IPS DF 4.7 (cell line): ENCODE results near the gene ANKRD52.
"Not testable (repeated sequence)": the region's sequence is repeated elsewhere in the genome, so short reads cannot be mapped to it uniquely, and the experiment has no call there.

Experiments used
- DNase-seq: peaks from one replicate; pipeline ENCODE4 v3.0.0-alpha.2; 2013; ENCODE audit warnings: low spot score; ENCODE audit errors: extremely low read depth

ANKRD52 gene

GRCh38 chr12:56258068-56258819 is at the start of gene ANKRD52:
Gene ANKRD52, minus strand, starts transcription at chr12:56258384. Its CDS starts 115 bp downstream, at chr12:56258269.
- no peak for DNase-seq

- DNase-seq = no peak
These were observed 49.2 kb upstream of the ANKRD52 start for GRCh38 chr12:56307221-56307965.

GRCh38 chr12:56304872-56305590 is 46.8 kb upstream of the ANKRD52 start:
- no peak for DNase-seq

- no peak for DNase-seq
These were observed 46.1 kb upstream of the ANKRD52 start for GRCh38 chr12:56304276-56304675.

- no peak for DNase-seq
These were observed 42.7 kb upstream of the ANKRD52 start for GRCh38 chr12:56300644-56301464.

- peak; percentile 76 for DNase-seq
These were observed 41.9 kb upstream of the ANKRD52 start, which contains the start of gene CS for GRCh38 chr12:56299853-56300643. Gene CS, minus strand, starts transcription at chr12:56300330. Its CDS starts 129 bp downstream, at chr12:56300201.

- DNase-seq = no peak
These were observed 41.2 kb upstream of the ANKRD52 start for GRCh38 chr12:56299308-56299852.

- DNase-seq = no peak
These were observed 40.6 kb upstream of the ANKRD52 start for GRCh38 chr12:56298828-56299227.

GRCh38 chr12:56297400-56297799 is 39.2 kb upstream of the ANKRD52 start:
- no peak for DNase-seq

- DNase-seq = no peak
These were observed 38.1 kb upstream of the ANKRD52 start for GRCh38 chr12:56296295-56296694.

GRCh38 chr12:56293795-56294194 is 35.6 kb upstream of the ANKRD52 start:
- DNase-seq = no peak

GRCh38 chr12:56288705-56289387 is 30.7 kb upstream of the ANKRD52 start:
- DNase-seq = no peak

GRCh38 chr12:56286044-56286830 is 28.1 kb upstream of the ANKRD52 start:
- no peak for DNase-seq

- not testable (repeated sequence) for DNase-seq
These were observed 26.1 kb upstream of the ANKRD52 start for GRCh38 chr12:56284263-56284662.

- no peak for DNase-seq
These were observed 24.4 kb upstream of the ANKRD52 start for GRCh38 chr12:56282579-56282978.

GRCh38 chr12:56282030-56282429 is 23.8 kb upstream of the ANKRD52 start:
- no peak for DNase-seq

- no peak for DNase-seq
These were observed 22.7 kb upstream of the ANKRD52 start for GRCh38 chr12:56280849-56281248.

GRCh38 chr12:56278905-56279304 is 20.7 kb upstream of the ANKRD52 start:
- no peak for DNase-seq

GRCh38 chr12:56274299-56274698 is 16.1 kb upstream of the ANKRD52 start:
- no peak for DNase-seq
